Chondrocyte (in vitro differentiated cells): Measurements from ENCODE around the gene LTBP1. TPM values are rescaled to one million over a fixed set of nuclear protein-coding genes. Genes with fewer than 3 reads are reported as not detected.
A peak's percentile ranks its signal among the peaks of the same experiment; 100 is the strongest.

ENCODE experiments used
- DNase-seq: peaks from one replicate; pipeline ENCODE4 v3.0.0; 2021; ENCODE audit warnings: mixed read lengths, low spot score
- H3K27ac Mint-ChIP-seq: one replicate; pipeline ENCODE4 v1.8.0; 2021; ENCODE audit warnings: mild to moderate bottlenecking, moderate library complexity, mixed read lengths; ENCODE audit not compliant: unreplicated experiment
- H3K27me3 Mint-ChIP-seq: 2 replicates; pipeline ENCODE4 v1.8.0; 2021; ENCODE audit warnings: low read depth, mixed read lengths
- H3K36me3 Mint-ChIP-seq: 2 replicates; pipeline ENCODE4 v1.8.0; 2021; ENCODE audit warnings: low read depth, mixed read lengths
- H3K4me1 Mint-ChIP-seq: 2 replicates; pipeline ENCODE4 v1.8.0; 2021; ENCODE audit warnings: low read depth, mild to moderate bottlenecking, mixed read lengths
- H3K4me3 Mint-ChIP-seq: one replicate; pipeline ENCODE4 v1.8.0; 2021; ENCODE audit warnings: mild to moderate bottlenecking, moderate library complexity, mixed read lengths; ENCODE audit not compliant: unreplicated experiment
- H3K9me3 Mint-ChIP-seq: 2 replicates; pipeline ENCODE4 v1.8.0; 2021; ENCODE audit warnings: low read depth, mixed read lengths
- CTCF ChIP-seq: fragments of 200-600 bp; sonication (generic); IDR thresholded peaks from 2 replicates; pipeline ENCODE4 v1.5.0; 2021; ENCODE audit warnings: antibody characterized with exemption, mild to moderate bottlenecking, moderate library complexity
- total RNA-seq: library from RNA; stranded (reverse); gene quantifications from 3 replicates; pipeline ENCODE4 v1.2.1, GENCODE V29; 2021

The LTBP1 gene
- total RNA-seq, 1 donor from 2014 or later = 398 TPM

- Mint-ChIP-seq H3K9me3 (no peaks in the 10 kb centered on the region), H3K4me3 (no peak overlapping the region), H3K27ac (peak overlapping the region; percentile 15), H3K36me3 (peaks cover 1% of the 10 kb centered on the region), H3K27me3 (no peaks in the 10 kb centered on the region), H3K4me1 (peaks cover 80% of the 10 kb centered on the region)
- DNase-seq = no peak
- no peak for TF ChIP-seq CTCF
Measured at GRCh38 chr2:33131749-33132148, 185.0 kb downstream of the LTBP1 start.

GRCh38 chr2:33133454-33133952, 186.8 kb downstream of the LTBP1 start:
- no peak for DNase-seq
- H3K27me3 Mint-ChIP-seq = no peaks in the 10 kb centered on the region
- TF ChIP-seq CTCF = no peak
- no peaks in the 10 kb centered on the region for H3K36me3 Mint-ChIP-seq
- peak overlapping the region; percentile 85 for H3K4me3 Mint-ChIP-seq
- H3K4me1 Mint-ChIP-seq = peaks cover 82% of the 10 kb centered on the region
- peak overlapping the region; percentile 94 for H3K27ac Mint-ChIP-seq
- H3K9me3 Mint-ChIP-seq = no peaks in the 10 kb centered on the region

- peaks cover 83% of the 10 kb centered on the region for H3K4me1 Mint-ChIP-seq
- peak overlapping the region; percentile 85 for H3K4me3 Mint-ChIP-seq
- peak overlapping the region; percentile 94 for H3K27ac Mint-ChIP-seq
- no peaks in the 10 kb centered on the region for H3K9me3 Mint-ChIP-seq
- no peaks in the 10 kb centered on the region for H3K36me3 Mint-ChIP-seq
- no peaks in the 10 kb centered on the region for H3K27me3 Mint-ChIP-seq
- DNase-seq = no peak
- peak; percentile 67 for TF ChIP-seq CTCF
Measured at GRCh38 chr2:33134086-33134771, 187.5 kb downstream of the LTBP1 start.

GRCh38 chr2:33134791-33135560, 188.2 kb downstream of the LTBP1 start:
- Mint-ChIP-seq H3K4me1 (peaks cover 86% of the 10 kb centered on the region), H3K4me3 (peak overlapping the region; percentile 85), H3K27ac (peak overlapping the region; percentile 94), H3K9me3 (no peaks in the 10 kb centered on the region), H3K27me3 (no peaks in the 10 kb centered on the region), H3K36me3 (peaks cover 5% of the 10 kb centered on the region)
- DNase-seq = no peak
- no peak for TF ChIP-seq CTCF

GRCh38 chr2:33135645-33136044, 188.9 kb downstream of the LTBP1 start:
- TF ChIP-seq CTCF = no peak
- H3K4me1 Mint-ChIP-seq = peaks cover 82% of the 10 kb centered on the region
- H3K9me3 Mint-ChIP-seq = no peaks in the 10 kb centered on the region
- peaks cover 7% of the 10 kb centered on the region for H3K36me3 Mint-ChIP-seq
- peak overlapping the region; percentile 94 for H3K27ac Mint-ChIP-seq
- DNase-seq = no peak
- H3K27me3 Mint-ChIP-seq = no peaks in the 10 kb centered on the region
- H3K4me3 Mint-ChIP-seq = peak overlapping the region; percentile 85
